GM10248 (cell line): ENCODE results near the gene USP22.

Source experiments
- CTCF ChIA-PET: fragments of 300-600 bp; sonication (Branson Sonifier 250); formaldehyde crosslinking; extraction: SDS; loops from one replicate; lab custom pipeline; 2021; ENCODE audit warnings: antibody characterized with exemption; lab: Yijun Ruan, JAX
- POLR2A ChIA-PET: fragments of 350-650 bp; sonication (Branson Sonifier 250); formaldehyde crosslinking; extraction: SDS; loops from one replicate; lab custom pipeline; 2020; ENCODE audit warnings: antibody characterized with exemption; lab: Yijun Ruan, JAX
- DNase-seq: peaks from one replicate; pipeline ENCODE4 v3.0.0; 2012; ENCODE audit errors: extremely low spot score
- TF ChIP-seq, protein P1 (sequence below): IDR thresholded peaks from 2 replicates; pipeline ENCODE4 v1.5.1; 2012; ENCODE audit warnings: mild to moderate bottlenecking, low read depth; ENCODE audit errors: extremely low read depth, missing control alignments, control extremely low read depth

Gene USP22

DNA sequence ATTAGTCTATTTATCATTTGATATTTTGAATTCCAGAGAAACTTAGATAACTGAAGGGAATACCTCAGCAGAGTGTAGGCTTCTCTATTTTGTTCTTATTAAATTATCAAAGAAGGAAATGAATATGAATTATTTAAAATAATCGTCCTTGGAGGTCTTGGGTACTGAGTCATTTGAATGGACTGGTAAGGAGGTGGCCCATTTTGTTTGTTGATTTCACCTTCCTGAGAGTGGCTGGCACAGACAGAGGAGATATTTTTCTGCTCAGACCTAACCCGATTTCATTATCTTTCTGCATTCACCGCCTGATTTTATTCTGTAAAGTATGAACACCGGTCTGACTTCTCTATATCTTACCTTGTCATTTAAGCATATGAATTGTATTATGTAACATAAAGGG, 88.0 kb downstream of the USP22 start:
- no peak for DNase-seq
- CTCF ChIA-PET: no interaction called here
- TF ChIP-seq, protein P1, sequence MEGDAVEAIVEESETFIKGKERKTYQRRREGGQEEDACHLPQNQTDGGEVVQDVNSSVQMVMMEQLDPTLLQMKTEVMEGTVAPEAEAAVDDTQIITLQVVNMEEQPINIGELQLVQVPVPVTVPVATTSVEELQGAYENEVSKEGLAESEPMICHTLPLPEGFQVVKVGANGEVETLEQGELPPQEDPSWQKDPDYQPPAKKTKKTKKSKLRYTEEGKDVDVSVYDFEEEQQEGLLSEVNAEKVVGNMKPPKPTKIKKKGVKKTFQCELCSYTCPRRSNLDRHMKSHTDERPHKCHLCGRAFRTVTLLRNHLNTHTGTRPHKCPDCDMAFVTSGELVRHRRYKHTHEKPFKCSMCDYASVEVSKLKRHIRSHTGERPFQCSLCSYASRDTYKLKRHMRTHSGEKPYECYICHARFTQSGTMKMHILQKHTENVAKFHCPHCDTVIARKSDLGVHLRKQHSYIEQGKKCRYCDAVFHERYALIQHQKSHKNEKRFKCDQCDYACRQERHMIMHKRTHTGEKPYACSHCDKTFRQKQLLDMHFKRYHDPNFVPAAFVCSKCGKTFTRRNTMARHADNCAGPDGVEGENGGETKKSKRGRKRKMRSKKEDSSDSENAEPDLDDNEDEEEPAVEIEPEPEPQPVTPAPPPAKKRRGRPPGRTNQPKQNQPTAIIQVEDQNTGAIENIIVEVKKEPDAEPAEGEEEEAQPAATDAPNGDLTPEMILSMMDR: no peak
- POLR2A ChIA-PET: no interaction called here

- no peak for DNase-seq
- CTCF ChIA-PET: interaction anchor here (0.9 kb wide), 1 partner anchor 41 kb away, joined by 3 read pairs; no protein-coding TSS in a partner anchor
Measured at GRCh38 chr17:20952183-20952582, 90.6 kb downstream of the USP22 start.

More at GRCh38 chr17:20952183-20952582, 90.6 kb downstream of the USP22 start:
- TF ChIP-seq, protein P1: no peak
- POLR2A ChIA-PET: no interaction called here
